NCI-H187 treated with DMSO at 0.1 percent for 48 hours (cell line): ENCODE data around the gene USP17L13.
"Not testable (repeated sequence)": the region's sequence is repeated elsewhere in the genome, so short reads cannot be mapped to it uniquely, and the experiment has no call there.

Experiments used
- DNase-seq: peaks from one replicate; lab custom pipeline; 2025; lab: John Stamatoyannopoulos, UW

The USP17L13 gene, protein sequence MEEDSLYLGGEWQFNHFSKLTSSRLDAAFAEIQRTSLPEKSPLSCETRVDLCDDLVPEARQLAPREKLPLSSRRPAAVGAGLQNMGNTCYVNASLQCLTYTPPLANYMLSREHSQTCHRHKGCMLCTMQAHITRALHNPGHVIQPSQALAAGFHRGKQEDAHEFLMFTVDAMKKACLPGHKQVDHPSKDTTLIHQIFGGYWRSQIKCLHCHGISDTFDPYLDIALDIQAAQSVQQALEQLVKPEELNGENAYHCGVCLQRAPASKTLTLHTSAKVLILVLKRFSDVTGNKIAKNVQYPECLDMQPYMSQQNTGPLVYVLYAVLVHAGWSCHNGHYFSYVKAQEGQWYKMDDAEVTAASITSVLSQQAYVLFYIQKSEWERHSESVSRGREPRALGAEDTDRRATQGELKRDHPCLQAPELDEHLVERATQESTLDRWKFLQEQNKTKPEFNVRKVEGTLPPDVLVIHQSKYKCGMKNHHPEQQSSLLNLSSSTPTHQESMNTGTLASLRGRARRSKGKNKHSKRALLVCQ

DNA sequence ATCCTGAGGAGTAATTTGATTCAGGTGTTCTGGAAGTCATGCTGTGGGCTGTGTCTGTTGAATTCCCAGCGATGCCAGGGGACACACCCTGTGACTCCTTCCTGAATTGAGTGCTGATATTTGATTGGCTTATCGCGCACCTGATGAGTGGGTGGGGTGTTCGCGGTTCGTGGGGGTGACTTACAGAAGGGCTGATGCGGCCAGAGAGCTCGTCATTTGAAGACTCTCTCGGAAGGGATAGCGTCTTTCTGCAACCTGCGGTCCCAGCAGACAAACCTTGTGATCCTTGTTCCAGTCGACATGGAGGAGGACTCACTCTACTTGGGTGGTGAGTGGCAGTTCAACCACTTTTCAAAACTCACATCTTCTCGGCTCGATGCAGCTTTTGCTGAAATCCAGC is at the start of gene USP17L13:
USP17L13 (plus strand) TSS at position 301 of the 400 bp plus-strand sequence; CDS start at position 301, 0 bp downstream.
- DNase-seq, result not testable (repeated sequence)

DNA sequence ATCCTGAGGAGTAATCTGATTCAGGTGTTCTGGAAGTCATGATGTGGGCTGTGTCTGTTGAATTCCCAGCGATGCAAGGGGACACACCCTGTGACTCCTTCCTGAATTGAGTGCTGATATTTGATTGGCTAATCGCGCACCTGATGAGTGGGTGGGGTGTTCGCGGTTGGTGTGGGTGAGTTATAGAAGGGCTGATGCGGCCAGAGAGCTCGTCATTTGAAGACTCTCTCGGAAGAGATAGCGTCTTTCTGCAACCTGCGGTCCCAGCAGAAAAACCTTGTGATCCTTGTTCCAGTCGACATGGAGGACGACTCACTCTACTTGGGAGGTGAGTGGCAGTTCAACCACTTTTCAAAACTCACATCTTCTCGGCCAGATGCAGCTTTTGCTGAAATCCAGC is 14.3 kb upstream of the USP17L13 start, which contains the start of gene USP17L10:
USP17L10 (plus strand) TSS at position 301 of the 400 bp plus-strand sequence; CDS start at position 301, 0 bp downstream.
- DNase-seq, result not testable (repeated sequence)

DNA sequence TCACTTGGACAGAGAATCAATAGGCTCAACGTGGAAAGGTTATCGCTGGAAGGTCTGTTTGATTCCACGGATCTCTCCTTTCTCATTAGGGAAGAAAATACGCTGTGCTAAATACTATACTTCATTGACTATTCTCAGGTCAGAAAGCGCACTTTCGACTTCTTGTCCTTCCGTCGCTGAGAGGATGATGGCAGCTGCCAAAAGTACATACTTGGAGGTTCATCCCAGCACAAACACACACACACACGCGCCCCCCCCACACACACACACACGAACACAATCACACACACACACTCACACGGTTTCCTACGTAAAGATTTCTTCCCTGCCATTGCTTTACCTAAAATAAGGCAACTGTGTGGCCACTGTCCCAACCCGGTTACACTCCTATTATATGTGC is 10.0 kb upstream of the USP17L13 start:
- not testable (repeated sequence) for DNase-seq

DNA sequence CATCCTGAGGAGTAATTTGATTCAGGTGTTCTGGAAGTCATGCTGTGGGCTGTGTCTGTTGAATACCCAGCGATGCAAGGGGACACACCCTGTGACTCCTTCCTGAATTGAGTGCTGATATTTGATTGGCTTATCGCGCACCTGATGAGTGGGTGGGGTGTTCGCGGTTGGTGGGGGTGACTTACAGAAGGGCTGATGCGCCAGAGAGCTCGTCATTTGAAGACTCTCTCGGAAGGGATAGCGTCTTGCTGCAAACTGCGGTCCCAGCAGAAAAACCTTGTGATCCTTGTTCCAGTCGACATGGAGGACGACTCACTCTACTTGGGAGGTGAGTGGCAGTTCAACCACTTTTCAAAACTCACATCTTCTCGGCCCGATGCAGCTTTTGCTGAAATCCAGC is 9.6 kb upstream of the USP17L13 start, which contains the start of gene USP17L11:
USP17L11 (plus strand) TSS at position 301 of the 400 bp plus-strand sequence; CDS start at position 301, 0 bp downstream.
- DNase-seq, result not testable (repeated sequence)

DNA sequence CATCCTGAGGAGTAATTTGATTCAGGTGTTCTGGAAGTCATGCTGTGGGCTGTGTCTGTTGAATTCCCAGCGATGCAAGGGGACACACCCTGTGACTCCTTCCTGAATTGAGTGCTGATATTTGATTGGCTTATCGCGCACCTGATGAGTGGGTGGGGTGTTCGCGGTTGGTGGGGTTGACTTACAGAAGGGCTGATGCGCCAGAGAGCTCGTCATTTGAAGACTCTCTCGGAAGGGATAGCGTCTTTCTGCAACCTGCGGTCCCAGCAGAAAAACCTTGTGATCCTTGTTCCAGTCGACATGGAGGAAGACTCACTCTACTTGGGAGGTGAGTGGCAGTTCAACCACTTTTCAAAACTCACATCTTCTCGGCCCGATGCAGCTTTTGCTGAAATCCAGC is 4.8 kb upstream of the USP17L13 start, which contains the start of gene USP17L12:
USP17L12 (plus strand) TSS at position 301 of the 400 bp plus-strand sequence; CDS start at position 301, 0 bp downstream.
- DNase-seq, result not testable (repeated sequence)

DNA sequence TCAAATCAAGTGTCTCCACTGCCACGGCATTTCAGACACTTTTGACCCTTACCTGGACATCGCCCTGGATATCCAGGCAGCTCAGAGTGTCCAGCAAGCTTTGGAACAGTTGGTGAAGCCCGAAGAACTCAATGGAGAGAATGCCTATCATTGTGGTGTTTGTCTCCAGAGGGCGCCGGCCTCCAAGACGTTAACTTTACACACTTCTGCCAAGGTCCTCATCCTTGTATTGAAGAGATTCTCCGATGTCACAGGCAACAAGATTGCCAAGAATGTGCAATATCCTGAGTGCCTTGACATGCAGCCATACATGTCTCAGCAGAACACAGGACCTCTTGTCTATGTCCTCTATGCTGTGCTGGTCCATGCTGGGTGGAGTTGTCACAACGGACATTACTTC is 5.6 kb downstream of the USP17L13 start:
- not testable (repeated sequence) for DNase-seq

DNA sequence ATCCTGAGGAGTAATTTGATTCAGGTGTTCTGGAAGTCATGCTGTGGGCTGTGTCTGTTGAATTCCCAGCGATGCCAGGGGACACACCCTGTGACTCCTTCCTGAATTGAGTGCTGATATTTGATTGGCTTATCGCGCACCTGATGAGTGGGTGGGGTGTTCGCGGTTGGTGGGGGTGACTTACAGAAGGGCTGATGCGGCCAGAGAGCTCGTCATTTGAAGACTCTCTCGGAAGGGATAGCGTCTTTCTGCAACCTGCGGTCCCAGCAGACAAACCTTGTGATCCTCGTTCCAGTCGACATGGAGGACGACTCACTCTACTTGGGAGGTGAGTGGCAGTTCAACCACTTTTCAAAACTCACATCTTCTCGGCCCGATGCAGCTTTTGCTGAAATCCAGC is 9.4 kb downstream of the USP17L13 start, which contains the start of gene USP17L15:
USP17L15 (plus strand) TSS at position 301 of the 400 bp plus-strand sequence; CDS start at position 301, 0 bp downstream.
- DNase-seq, result not testable (repeated sequence)

DNA sequence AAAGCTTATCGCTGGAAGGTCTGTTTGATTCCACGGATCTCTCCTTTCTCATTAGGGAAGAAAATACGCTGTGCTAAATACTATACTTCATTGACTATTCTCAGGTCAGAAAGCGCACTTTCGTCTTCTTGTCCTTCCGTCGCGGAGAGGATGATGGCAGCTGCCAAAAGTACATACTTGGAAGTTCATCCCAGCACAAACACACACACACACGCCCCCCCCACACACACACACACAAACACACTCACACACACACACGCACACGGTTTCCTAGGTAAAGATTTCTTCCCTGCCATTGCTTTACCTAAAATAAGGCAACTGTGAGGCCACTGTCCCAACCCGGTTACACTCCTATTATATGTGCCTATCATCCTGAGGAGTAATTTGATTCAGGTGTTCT is 13.8 kb downstream of the USP17L13 start:
- DNase-seq, result not testable (repeated sequence)

DNA sequence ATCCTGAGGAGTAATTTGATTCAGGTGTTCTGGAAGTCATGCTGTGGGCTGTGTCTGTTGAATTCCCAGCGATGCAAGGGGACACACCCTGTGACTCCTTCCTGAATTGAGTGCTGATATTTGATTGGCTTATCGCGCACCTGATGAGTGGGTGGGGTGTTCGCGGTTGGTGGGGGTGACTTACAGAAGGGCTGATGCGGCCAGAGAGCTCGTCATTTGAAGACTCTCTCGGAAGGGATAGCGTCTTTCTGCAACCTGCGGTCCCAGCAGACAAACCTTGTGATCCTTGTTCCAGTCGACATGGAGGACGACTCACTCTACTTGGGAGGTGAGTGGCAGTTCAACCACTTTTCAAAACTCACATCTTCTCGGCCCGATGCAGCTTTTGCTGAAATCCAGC is 18.9 kb downstream of the USP17L13 start, which contains the start of gene USP17L17:
USP17L17 (plus strand) TSS at position 301 of the 400 bp plus-strand sequence; CDS start at position 301, 0 bp downstream.
- DNase-seq, result not testable (repeated sequence)

DNA sequence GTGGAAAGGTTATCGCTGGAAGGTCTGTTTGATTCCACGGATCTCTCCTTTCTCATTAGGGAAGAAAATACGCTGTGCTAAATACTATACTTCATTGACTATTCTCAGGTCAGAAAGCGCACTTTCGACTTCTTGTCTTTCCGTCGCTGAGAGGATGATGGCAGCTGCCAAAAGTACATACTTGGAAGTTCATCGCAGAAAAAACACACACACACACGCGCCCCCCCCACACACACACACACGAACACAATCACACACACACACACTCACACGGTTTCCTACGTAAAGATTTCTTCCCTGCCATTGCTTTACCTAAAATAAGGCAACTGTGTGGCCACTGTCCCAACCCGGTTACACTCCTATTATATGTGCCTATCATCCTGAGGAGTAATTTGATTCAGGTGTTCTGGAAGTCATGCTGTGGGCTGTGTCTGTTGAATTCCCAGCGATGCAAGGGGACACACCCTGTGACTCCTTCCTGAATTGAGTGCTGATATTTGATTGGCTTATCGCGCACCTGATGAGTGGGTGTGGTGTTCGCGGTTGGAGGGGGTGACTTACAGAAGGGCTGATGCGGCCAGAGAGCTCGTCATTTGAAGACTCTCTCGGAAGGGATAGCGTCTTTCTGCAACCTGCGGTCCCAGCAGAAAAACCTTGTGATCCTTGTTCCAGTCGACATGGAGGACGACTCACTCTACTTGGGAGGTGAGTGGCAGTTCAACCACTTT is 23.4 kb downstream of the USP17L13 start, which contains the start of gene USP17L18:
USP17L18 (plus strand) TSS at position 678 of the 728 bp plus-strand sequence; CDS start at position 678, 0 bp downstream.
- DNase-seq, result not testable (repeated sequence)

DNA sequence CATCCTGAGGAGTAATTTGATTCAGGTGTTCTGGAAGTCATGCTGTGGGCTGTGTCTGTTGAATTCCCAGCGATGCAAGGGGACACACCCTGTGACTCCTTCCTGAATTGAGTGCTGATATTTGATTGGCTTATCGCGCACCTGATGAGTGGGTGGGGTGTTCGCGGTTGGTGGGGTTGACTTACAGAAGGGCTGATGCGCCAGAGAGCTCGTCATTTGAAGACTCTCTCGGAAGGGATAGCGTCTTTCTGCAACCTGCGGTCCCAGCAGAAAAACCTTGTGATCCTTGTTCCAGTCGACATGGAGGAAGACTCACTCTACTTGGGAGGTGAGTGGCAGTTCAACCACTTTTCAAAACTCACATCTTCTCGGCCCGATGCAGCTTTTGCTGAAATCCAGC is 28.4 kb downstream of the USP17L13 start, which contains the start of gene USP17L19:
USP17L19 (plus strand) TSS at position 301 of the 400 bp plus-strand sequence; CDS start at position 301, 0 bp downstream.
- not testable (repeated sequence) for DNase-seq

DNA sequence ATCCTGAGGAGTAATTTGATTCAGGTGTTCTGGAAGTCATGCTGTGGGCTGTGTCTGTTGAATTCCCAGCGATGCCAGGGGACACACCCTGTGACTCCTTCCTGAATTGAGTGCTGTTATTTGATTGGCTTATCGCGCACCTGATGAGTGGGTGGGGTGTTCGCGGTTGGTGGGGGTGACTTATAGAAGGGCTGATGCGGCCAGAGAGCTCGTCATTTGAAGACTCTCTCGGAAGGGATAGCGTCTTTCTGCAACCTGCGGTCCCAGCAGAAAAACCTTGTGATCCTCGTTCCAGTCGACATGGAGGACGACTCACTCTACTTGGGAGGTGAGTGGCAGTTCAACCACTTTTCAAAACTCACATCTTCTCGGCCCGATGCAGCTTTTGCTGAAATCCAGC is 33.1 kb downstream of the USP17L13 start, which contains the start of gene USP17L20:
USP17L20 (plus strand) TSS at position 301 of the 400 bp plus-strand sequence; CDS start at position 301, 0 bp downstream.
- DNase-seq, result not testable (repeated sequence)

DNA sequence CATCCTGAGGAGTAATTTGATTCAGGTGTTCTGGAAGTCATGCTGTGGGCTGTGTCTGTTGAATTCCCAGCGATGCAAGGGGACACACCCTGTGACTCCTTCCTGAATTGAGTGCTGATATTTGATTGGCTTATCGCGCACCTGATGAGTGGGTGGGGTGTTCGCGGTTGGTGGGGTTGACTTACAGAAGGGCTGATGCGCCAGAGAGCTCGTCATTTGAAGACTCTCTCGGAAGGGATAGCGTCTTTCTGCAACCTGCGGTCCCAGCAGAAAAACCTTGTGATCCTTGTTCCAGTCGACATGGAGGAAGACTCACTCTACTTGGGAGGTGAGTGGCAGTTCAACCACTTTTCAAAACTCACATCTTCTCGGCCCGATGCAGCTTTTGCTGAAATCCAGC is 37.9 kb downstream of the USP17L13 start, which contains the start of gene USP17L21:
USP17L21 (plus strand) TSS at position 301 of the 400 bp plus-strand sequence; CDS start at position 301, 0 bp downstream.
- DNase-seq, result not testable (repeated sequence)

DNA sequence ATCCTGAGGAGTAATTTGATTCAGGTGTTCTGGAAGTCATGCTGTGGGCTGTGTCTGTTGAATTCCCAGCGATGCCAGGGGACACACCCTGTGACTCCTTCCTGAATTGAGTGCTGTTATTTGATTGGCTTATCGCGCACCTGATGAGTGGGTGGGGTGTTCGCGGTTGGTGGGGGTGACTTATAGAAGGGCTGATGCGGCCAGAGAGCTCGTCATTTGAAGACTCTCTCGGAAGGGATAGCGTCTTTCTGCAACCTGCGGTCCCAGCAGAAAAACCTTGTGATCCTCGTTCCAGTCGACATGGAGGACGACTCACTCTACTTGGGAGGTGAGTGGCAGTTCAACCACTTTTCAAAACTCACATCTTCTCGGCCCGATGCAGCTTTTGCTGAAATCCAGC is 42.6 kb downstream of the USP17L13 start, which contains the start of gene USP17L22:
USP17L22 (plus strand) TSS at position 301 of the 400 bp plus-strand sequence; CDS start at position 301, 0 bp downstream.
- DNase-seq, result not testable (repeated sequence)

DNA sequence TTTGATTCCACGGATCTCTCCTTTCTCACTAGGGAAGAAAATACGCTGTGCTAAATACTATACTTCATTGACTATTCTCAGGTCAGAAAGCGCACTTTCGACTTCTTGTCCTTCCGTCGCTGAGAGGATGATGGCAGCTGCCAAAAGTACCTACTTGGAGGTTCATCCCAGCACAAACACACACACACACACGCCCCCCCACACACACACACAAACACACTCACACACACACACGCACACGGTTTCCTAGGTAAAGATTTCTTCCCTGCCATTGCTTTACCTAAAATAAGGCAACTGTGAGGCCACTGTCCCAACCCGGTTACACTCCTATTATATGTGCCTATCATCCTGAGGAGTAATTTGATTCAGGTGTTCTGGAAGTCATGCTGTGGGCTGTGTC is 47.0 kb downstream of the USP17L13 start:
- DNase-seq, result not testable (repeated sequence)
